Mesothelial cell of epicardium (in vitro differentiated cells): ENCODE results near the gene DIAPH2. TPM values are rescaled to one million over a fixed set of nuclear protein-coding genes. Genes with fewer than 3 reads are reported as not detected.

ENCODE experiments used
- DNase-seq, 2 experiments: peaks; one replicate each; pipeline ENCODE4 v3.0.0; 2021; ENCODE audit warnings: low spot score in 2 of 2; ENCODE audit not compliant: unreplicated experiment in 2 of 2
- H3K27ac Mint-ChIP-seq: 2 replicates; pipeline ENCODE4 v1.8.0; 2021; ENCODE audit warnings: mixed read lengths
- H3K27me3 Mint-ChIP-seq: 2 replicates; pipeline ENCODE4 v1.8.0; 2021; ENCODE audit warnings: low read depth, mixed read lengths
- H3K36me3 Mint-ChIP-seq: 2 replicates; pipeline ENCODE4 v1.8.0; 2021; ENCODE audit warnings: mixed read lengths
- H3K4me1 Mint-ChIP-seq: 2 replicates; pipeline ENCODE4 v1.8.0; 2021; ENCODE audit warnings: mixed read lengths
- H3K4me3 Mint-ChIP-seq: 2 replicates; pipeline ENCODE4 v1.8.0; 2021; ENCODE audit warnings: mild to moderate bottlenecking, moderate library complexity, mixed read lengths
- H3K9me3 Mint-ChIP-seq: 2 replicates; pipeline ENCODE4 v1.8.0; 2021; ENCODE audit warnings: mixed read lengths
- total RNA-seq: library from RNA; stranded (reverse); gene quantifications from 3 replicates; pipeline ENCODE4 v1.2.1, GENCODE V29; 2021
- TF ChIP-seq, protein P1 (sequence below): fragments of 200-600 bp; sonication (generic); IDR thresholded peaks from one replicate; pipeline ENCODE4 v1.5.0; 2021; ENCODE audit warnings: antibody characterized with exemption; ENCODE audit not compliant: unreplicated experiment

Gene DIAPH2
- total RNA-seq, 1 donor from 2014 or later, result 19.2 TPM

DNA sequence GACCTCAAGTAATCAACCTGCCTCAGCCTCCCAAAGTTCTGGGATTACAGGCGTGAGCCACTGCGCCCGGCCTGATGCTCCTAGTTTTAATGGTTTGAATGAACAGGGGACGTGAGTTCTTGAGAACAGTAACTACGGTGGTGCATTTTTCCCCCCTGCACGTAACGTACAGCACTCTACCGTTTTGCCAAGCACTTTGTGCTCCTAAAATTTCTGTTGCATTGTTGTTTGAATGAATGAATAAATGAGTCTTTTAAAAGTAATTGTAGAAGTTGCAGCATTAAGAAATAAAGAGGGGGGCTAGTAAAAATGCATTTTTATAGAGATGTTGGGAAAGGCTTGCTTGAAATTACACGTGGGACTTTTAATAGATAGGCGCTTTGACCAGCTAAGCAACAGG is 199.0 kb downstream of the DIAPH2 start, which contains the start of gene RPA4:
RPA4 (plus strand) TSS at position 301 of the 400 bp plus-strand sequence. CDS start 403 bp downstream, outside the sequence.
- TF ChIP-seq, protein P1, sequence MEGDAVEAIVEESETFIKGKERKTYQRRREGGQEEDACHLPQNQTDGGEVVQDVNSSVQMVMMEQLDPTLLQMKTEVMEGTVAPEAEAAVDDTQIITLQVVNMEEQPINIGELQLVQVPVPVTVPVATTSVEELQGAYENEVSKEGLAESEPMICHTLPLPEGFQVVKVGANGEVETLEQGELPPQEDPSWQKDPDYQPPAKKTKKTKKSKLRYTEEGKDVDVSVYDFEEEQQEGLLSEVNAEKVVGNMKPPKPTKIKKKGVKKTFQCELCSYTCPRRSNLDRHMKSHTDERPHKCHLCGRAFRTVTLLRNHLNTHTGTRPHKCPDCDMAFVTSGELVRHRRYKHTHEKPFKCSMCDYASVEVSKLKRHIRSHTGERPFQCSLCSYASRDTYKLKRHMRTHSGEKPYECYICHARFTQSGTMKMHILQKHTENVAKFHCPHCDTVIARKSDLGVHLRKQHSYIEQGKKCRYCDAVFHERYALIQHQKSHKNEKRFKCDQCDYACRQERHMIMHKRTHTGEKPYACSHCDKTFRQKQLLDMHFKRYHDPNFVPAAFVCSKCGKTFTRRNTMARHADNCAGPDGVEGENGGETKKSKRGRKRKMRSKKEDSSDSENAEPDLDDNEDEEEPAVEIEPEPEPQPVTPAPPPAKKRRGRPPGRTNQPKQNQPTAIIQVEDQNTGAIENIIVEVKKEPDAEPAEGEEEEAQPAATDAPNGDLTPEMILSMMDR, result no peak

DNA sequence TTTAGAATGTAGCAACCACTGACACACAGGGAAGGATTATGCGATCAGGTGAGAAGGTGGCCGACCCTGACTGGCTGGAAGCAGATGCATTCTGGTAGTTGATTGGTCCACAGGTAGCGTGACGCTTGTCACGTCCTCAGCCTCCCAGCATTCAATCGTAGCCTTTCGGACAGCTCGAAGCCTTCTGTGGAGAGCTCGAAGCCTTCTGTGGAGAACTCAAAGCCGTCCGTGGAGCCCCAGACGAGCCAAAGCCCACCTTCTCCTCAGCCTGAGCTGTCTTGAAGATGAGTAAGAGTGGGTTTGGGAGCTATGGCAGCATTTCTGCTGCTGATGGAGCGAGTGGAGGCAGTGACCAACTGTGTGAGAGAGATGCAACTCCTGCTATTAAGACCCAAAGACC is 199.4 kb downstream of the DIAPH2 start:
- Mint-ChIP-seq H3K36me3 (peaks cover 9% of the 10 kb centered on the region), H3K27me3 (no peaks in the 10 kb centered on the region), H3K9me3 (peaks cover 3% of the 10 kb centered on the region), H3K4me1 (peaks cover 2% of the 10 kb centered on the region), H3K4me3 (no peak overlapping the region), H3K27ac (no peak overlapping the region)
- TF ChIP-seq, protein P1, result no peak
- no peak for DNase-seq

More for the DNA sequence above, 199.0 kb downstream of the DIAPH2 start, which contains the start of gene RPA4:
- H3K27me3 Mint-ChIP-seq, result no peaks in the 10 kb centered on the region
- H3K4me3 Mint-ChIP-seq, result no peak within 1 kb of the TSS
- peaks cover 9% of the 10 kb centered on the region for H3K36me3 Mint-ChIP-seq
- H3K27ac Mint-ChIP-seq, result no peak within 1 kb of the TSS
- no peak for DNase-seq
- H3K9me3 Mint-ChIP-seq, result peaks cover 3% of the 10 kb centered on the region
- H3K4me1 Mint-ChIP-seq, result peaks cover 2% of the 10 kb centered on the region

DNA sequence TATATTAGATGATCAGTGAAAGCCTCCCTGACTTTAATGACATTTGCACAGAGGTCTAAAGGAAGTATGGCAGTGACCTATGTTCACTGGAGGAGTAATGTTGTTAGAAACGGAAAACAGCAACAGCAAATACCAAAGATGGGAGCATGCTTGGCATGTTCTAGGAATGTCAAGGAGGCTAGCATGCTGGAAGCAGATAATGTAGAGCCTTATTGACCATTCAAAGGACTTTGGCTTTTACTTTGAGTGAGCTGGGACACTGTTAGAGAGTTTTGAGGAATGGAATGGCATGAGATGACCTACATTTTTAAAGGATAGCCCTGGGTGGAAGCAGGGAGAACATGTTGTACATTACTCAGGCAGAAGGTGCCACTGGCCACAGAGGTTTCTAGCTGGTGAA is 205.1 kb downstream of the DIAPH2 start:
- no peak overlapping the region for H3K27ac Mint-ChIP-seq
- peaks cover 2% of the 10 kb centered on the region for H3K9me3 Mint-ChIP-seq
- no peaks in the 10 kb centered on the region for H3K27me3 Mint-ChIP-seq
- H3K4me1 Mint-ChIP-seq, result no peaks in the 10 kb centered on the region
- H3K4me3 Mint-ChIP-seq, result no peak overlapping the region
- TF ChIP-seq, protein P1, result no peak
- no peak for DNase-seq
- H3K36me3 Mint-ChIP-seq, result peaks cover 3% of the 10 kb centered on the region

DNA sequence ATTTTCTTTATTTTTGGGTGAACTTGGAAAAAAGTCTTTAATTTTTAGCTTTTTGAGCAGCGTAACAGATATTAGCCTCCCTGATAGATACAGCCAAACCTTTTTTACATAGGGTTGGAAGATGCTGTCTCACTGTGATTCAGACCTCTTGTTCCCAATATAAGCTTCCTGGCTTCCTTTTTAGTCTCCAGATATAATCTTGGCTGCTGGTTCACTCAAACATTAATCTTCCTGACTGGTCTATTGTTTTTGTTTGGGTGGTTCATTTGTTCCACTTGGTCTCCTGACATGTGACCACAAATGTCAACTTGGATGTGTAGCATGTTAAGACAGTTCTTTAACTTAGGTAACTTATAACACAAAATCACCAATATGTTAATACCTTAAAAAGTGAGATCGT is 222.1 kb downstream of the DIAPH2 start:
- DNase-seq, result no peak
- TF ChIP-seq, protein P1, result no peak
- Mint-ChIP-seq H3K4me1 (peaks cover 13% of the 10 kb centered on the region), H3K9me3 (no peaks in the 10 kb centered on the region), H3K27me3 (no peaks in the 10 kb centered on the region), H3K4me3 (no peak overlapping the region), H3K36me3 (no peaks in the 10 kb centered on the region), H3K27ac (no peak overlapping the region)

DNA sequence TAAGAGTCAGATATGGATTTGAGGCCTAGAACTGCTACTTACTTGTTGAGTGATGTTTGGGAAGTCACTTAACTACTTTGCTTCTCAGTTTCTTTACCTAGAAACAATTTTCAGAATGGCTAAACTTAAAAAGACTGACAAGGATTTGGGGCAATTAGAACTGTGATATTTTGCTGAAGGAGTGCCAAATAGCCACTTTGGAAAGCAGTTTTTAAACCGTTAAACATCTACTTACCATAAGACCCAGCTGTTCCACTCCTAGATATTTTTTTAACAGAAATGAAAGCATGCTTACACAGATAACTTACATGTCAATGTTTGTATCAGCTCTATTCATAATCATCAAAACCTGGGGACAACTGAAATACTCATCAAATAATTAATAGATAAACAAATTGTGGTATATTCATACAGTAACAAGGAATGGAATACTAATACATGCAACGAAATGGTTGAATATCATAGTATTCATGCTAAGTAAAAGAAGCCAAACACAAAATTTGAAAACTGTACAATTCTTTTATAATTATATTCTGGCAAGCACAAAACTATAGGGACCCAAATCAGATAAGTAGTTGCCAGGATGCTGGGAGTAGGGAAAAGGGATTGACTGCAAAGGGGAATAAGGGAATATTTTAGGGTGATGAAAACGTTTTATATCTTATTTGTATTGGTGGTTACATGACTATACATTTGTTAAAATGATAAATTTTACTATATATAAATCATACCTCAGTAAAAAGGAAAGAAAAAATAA is 223.1 kb downstream of the DIAPH2 start:
- H3K4me1 Mint-ChIP-seq, result peaks cover 13% of the 10 kb centered on the region
- no peaks in the 10 kb centered on the region for H3K36me3 Mint-ChIP-seq
- H3K27ac Mint-ChIP-seq, result no peak overlapping the region
- no peak overlapping the region for H3K4me3 Mint-ChIP-seq
- no peaks in the 10 kb centered on the region for H3K9me3 Mint-ChIP-seq
- no peak for DNase-seq
- TF ChIP-seq, protein P1, result no peak
- H3K27me3 Mint-ChIP-seq, result no peaks in the 10 kb centered on the region
